ENCODE measurements around the gene HOXA5. TPM values are rescaled to one million over a fixed set of nuclear protein-coding genes. Genes with fewer than 3 reads are reported as not detected.

Gene HOXA5
- total RNA-seq, 1 donor from 2014 or later = not detected

DNA sequence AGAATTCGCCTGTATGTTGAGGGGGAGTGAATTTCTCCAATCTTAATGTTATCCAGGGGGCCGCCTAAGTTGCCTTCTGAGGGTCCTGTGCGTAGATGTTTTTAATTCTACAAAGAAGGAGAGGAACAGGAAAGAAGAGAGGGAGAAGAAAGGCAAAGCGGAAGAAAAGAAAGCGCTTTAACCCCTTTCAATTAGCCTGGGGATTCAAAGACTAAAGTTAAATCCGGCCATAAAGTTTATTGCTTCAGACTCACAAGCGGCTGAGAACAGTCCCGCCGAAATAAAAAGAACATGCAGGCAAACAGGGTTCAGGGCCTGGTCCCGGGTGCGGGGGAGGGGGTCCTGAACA is 4.5 kb downstream of the HOXA5 start:
- H3K4me3 ChIP-seq = no peak overlapping the region
- H3K9me3 ChIP-seq (replicated peaks) = no peaks in the 10 kb centered on the region
- no peak overlapping the region for H3K27ac ChIP-seq (replicated peaks)
- no peaks in the 10 kb centered on the region for H3K36me3 ChIP-seq
- peaks cover 100% of the 10 kb centered on the region for H3K27me3 ChIP-seq (ENCODE audit: low read depth)
- no peak for DNase-seq
- TF ChIP-seq, protein P1, sequence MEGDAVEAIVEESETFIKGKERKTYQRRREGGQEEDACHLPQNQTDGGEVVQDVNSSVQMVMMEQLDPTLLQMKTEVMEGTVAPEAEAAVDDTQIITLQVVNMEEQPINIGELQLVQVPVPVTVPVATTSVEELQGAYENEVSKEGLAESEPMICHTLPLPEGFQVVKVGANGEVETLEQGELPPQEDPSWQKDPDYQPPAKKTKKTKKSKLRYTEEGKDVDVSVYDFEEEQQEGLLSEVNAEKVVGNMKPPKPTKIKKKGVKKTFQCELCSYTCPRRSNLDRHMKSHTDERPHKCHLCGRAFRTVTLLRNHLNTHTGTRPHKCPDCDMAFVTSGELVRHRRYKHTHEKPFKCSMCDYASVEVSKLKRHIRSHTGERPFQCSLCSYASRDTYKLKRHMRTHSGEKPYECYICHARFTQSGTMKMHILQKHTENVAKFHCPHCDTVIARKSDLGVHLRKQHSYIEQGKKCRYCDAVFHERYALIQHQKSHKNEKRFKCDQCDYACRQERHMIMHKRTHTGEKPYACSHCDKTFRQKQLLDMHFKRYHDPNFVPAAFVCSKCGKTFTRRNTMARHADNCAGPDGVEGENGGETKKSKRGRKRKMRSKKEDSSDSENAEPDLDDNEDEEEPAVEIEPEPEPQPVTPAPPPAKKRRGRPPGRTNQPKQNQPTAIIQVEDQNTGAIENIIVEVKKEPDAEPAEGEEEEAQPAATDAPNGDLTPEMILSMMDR (IDR thresholded peaks at IDR 0.05; ENCODE audit: borderline replicate concordance) = no peak
- intact Hi-C loops (cut with micrococcal nuclease) = no loop called here
- H3K4me1 ChIP-seq = peaks cover 27% of the 10 kb centered on the region

DNA sequence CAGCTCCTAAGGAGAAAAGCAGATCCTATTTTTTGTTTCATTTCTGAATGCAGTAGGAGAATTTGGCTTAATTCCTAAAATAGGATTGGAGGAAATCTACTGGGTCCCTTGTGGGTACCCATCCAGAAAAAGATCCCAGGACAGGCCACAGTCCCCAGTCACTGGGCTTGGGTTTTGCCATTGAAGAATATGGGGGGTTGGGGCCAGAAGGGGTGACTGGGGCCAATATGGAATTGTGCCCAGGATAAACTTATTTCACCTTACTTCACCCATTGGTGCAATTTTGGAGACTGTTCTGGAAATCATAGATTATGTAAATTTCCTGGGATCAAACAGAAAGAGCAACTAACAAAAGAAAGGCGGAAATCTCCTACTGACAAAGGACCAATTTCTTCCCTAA is 5.0 kb downstream of the HOXA5 start:
- TF ChIP-seq, protein P1 (IDR thresholded peaks at IDR 0.05; ENCODE audit: borderline replicate concordance) = no peak
- intact Hi-C loops (cut with micrococcal nuclease) = no loop called here
- no peaks in the 10 kb centered on the region for H3K36me3 ChIP-seq
- peaks cover 23% of the 10 kb centered on the region for H3K4me1 ChIP-seq
- no peak overlapping the region for H3K27ac ChIP-seq (replicated peaks)
- H3K4me3 ChIP-seq = no peak overlapping the region
- no peaks in the 10 kb centered on the region for H3K9me3 ChIP-seq (replicated peaks)
- H3K27me3 ChIP-seq (ENCODE audit: low read depth) = peaks cover 100% of the 10 kb centered on the region
- DNase-seq = no peak

DNA sequence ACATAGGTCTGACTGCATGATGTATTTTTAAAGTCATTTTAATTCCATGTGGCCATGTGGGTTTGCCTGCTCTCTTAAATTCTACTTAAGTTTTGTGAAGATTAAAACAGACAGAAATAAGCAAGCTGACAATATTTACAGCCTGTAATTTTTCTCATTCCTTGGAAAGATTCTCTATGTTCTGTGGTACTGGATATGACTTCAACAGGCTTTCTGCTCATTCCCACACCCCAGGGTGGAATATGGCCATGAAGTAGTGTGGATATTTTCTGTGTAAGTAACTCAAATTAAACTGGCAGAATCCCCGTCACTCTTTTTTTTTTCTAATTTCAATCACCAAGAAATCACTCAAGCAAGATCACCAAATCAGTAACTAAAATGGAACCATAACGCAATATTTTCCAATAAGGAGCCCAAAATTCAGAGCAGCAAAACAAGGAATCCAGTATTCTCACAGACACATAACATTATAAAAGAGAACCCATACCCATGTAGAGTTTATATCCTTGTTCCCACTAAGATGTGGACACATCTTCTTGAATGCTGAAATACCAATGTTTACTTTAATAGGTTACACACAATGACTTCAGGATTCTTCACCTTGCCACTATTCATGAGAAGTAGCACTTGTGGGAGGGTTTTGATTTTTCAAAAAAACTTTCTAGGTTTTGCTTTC is 5.7 kb downstream of the HOXA5 start:
- TF ChIP-seq, protein P1 (IDR thresholded peaks at IDR 0.05; ENCODE audit: borderline replicate concordance) = no peak
- Histone ChIP-seq H3K27ac (replicated peaks) (no peak overlapping the region), H3K4me1 (peaks cover 16% of the 10 kb centered on the region), H3K36me3 (no peaks in the 10 kb centered on the region), H3K27me3 (ENCODE audit: low read depth) (peaks cover 100% of the 10 kb centered on the region), H3K9me3 (replicated peaks) (no peaks in the 10 kb centered on the region), H3K4me3 (no peak overlapping the region)
- intact Hi-C loops (cut with micrococcal nuclease) = no loop called here
- DNase-seq = no peak

DNA sequence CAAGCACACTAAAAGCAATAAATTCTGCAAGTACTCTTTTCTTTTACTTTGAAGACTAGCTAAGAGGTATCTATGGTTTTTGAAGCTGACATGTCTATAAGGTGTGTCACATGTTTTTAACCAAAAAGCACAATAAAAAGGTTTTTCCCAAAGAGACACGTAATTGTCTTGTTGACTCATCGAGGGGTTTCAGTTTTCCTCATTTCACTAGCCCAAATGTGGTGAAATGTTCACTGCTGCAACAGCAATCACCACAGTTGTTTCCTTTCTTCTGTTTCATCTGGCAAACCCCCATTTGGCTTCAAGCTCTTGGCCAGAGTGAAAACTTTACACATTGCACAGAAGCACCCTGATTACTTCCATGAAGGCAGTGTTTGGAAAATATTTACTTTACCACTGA is 9.1 kb downstream of the HOXA5 start:
- Histone ChIP-seq H3K9me3 (replicated peaks) (no peaks in the 10 kb centered on the region), H3K4me1 (peaks cover 12% of the 10 kb centered on the region), H3K27me3 (ENCODE audit: low read depth) (peaks cover 100% of the 10 kb centered on the region), H3K36me3 (no peaks in the 10 kb centered on the region), H3K27ac (replicated peaks) (no peak overlapping the region), H3K4me3 (no peak overlapping the region)
- intact Hi-C loops (cut with micrococcal nuclease) = no loop called here
- TF ChIP-seq, protein P1 (IDR thresholded peaks at IDR 0.05; ENCODE audit: borderline replicate concordance) = no peak
- no peak for DNase-seq

DNA sequence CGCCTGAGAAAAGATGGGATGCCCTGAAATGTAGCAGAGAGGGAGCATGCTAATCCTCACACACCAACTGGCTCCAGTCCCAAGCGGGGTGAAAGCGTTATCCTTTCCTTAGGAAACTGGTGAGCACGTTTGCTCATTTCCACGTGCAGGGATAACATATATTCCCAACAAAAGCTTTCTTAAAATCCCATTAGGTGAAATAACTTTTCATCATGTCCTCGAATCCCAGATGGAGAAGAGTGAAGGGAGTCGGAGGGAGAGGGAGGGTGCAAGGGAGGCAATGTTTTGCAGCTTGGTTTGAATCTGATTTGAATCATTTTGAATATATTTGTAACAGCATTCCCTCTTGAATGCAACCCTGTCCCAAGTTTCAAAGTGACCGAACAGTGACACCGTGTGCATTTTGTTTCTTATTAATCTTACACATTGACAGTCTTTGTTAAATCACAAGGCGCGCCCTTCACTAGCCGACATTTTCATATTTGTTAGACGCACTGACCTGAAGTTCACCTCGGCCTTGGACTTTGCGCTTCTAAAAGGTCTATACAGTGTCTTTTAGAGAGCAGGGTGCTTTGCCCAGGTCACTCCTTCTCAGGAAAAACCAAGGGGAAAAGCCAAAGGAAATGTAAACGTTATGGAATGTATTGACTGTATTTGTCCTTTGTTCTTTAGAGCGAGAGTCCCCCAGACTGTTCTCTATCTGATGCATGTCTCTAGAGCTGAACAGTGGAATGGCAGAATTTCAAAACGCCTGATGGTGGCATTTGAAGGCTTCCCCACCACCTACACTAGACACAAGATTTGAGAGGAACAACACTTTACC is 9.9 kb downstream of the HOXA5 start:
- TF ChIP-seq, protein P1 (IDR thresholded peaks at IDR 0.05; ENCODE audit: borderline replicate concordance) = no peak
- no peaks in the 10 kb centered on the region for H3K9me3 ChIP-seq (replicated peaks)
- DNase-seq = no peak
- no peak overlapping the region for H3K4me3 ChIP-seq
- H3K4me1 ChIP-seq = peaks cover 10% of the 10 kb centered on the region
- H3K27ac ChIP-seq (replicated peaks) = no peak overlapping the region
- intact Hi-C loops (cut with micrococcal nuclease) = no loop called here
- H3K36me3 ChIP-seq = no peaks in the 10 kb centered on the region
- peaks cover 100% of the 10 kb centered on the region for H3K27me3 ChIP-seq (ENCODE audit: low read depth)
